ENCODE measurements around the gene RASD1. TPM values are rescaled to one million over a fixed set of nuclear protein-coding genes. Genes with fewer than 3 reads are reported as not detected.

RASD1 gene
- total RNA-seq, 1 donor from 2014 or later = 6.4 TPM

DNA sequence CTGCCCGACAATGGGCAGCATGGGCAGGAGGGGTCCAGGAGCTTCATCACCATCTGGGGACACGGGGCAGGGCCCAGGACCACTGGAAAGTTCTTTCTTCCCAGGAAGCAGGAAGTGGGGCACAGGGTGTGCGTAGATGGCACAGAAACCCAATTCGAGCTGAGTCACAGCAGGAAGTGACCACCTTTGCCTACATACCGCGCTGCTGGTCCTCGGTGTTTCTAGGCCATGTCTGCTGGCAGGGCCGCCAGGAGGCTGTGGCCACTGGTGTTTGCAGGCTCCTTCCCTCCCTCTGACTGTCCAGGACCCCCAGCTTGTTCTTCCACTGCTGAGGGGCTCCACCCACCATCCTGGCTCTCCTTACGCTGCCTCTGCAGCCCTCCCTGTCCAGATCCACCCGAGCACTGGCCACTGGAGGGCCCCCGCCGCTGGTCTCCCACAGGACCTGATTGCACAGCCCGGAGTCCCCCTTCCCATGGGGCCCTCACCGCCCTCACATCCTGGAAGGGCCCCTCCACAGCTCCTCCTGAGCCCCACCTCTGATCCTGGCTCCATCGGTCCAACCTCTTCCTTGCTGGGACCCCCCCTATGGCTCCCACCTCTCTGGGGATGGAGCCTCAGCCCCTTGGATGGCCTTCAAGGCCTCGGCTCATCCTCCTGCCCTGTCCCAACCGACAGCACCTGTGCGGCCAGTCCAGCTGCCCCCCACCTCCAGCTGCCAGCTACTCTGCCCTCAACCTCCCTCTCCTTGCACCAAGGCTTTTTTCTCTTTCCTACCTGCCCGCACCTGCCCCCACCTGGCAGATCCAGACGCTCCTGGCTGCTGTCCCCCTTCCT is 14.5 kb upstream of the RASD1 start:
- no peak overlapping the region for H3K27ac Mint-ChIP-seq
- no peak overlapping the region for H3K4me3 Mint-ChIP-seq
- H3K4me1 Mint-ChIP-seq (ENCODE audit: unreplicated experiment) = peaks cover 10% of the 10 kb centered on the region
- no peaks in the 10 kb centered on the region for H3K36me3 Mint-ChIP-seq
- no peak for DNase-seq (ENCODE audit: extremely low spot score, unreplicated experiment)
- TF ChIP-seq, protein P1, sequence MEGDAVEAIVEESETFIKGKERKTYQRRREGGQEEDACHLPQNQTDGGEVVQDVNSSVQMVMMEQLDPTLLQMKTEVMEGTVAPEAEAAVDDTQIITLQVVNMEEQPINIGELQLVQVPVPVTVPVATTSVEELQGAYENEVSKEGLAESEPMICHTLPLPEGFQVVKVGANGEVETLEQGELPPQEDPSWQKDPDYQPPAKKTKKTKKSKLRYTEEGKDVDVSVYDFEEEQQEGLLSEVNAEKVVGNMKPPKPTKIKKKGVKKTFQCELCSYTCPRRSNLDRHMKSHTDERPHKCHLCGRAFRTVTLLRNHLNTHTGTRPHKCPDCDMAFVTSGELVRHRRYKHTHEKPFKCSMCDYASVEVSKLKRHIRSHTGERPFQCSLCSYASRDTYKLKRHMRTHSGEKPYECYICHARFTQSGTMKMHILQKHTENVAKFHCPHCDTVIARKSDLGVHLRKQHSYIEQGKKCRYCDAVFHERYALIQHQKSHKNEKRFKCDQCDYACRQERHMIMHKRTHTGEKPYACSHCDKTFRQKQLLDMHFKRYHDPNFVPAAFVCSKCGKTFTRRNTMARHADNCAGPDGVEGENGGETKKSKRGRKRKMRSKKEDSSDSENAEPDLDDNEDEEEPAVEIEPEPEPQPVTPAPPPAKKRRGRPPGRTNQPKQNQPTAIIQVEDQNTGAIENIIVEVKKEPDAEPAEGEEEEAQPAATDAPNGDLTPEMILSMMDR (conservative IDR thresholded peaks at IDR 0.05) = no peak
- no peaks in the 10 kb centered on the region for H3K27me3 Mint-ChIP-seq
- H3K9me3 Mint-ChIP-seq = no peaks in the 10 kb centered on the region

DNA sequence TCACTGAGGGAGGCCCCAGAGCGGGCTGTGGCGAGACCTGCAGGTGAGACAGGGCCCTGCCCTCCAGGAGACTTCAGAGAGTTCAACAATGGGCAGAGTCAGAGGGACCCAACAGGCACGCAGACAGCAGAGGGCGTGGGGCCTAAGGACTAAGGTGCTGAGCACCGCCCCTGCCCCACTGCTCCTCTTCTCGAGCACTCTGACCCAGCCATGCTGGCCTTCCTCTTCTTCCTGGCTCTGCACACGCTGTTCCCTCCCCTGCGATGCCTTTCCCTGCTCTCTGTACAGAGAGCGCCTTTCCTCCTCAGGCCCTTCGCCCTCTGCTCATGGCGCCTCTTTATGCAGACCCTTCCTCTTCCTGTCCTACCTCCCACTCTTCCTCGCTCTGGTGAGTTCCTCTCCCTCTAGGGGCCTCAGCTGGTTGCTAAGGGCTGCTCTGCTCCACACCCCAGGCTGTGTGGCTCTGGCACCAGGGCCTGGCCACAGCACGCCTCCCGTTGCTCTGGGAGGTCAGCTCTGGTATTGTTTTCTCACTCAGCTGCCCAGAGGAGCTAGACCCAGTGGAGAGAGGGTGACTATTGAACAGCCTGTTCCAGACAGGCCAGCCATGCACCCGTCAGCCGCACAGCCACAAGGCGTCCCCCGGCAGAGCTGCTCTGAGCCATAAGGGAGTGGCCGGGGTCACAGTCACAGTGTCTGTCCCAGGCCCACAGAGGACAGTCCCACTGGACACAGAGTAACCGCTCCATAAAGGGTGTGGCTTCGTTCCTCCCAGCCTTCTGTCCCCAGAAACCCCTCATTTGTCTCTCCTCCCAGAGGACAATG is 13.6 kb upstream of the RASD1 start:
- H3K36me3 Mint-ChIP-seq = no peaks in the 10 kb centered on the region
- no peaks in the 10 kb centered on the region for H3K9me3 Mint-ChIP-seq
- TF ChIP-seq, protein P1 (conservative IDR thresholded peaks at IDR 0.05) = no peak
- no peak overlapping the region for H3K4me3 Mint-ChIP-seq
- peaks cover 1% of the 10 kb centered on the region for H3K4me1 Mint-ChIP-seq (ENCODE audit: unreplicated experiment)
- H3K27ac Mint-ChIP-seq = no peak overlapping the region
- no peak for DNase-seq (ENCODE audit: extremely low spot score, unreplicated experiment)
- H3K27me3 Mint-ChIP-seq = no peaks in the 10 kb centered on the region

DNA sequence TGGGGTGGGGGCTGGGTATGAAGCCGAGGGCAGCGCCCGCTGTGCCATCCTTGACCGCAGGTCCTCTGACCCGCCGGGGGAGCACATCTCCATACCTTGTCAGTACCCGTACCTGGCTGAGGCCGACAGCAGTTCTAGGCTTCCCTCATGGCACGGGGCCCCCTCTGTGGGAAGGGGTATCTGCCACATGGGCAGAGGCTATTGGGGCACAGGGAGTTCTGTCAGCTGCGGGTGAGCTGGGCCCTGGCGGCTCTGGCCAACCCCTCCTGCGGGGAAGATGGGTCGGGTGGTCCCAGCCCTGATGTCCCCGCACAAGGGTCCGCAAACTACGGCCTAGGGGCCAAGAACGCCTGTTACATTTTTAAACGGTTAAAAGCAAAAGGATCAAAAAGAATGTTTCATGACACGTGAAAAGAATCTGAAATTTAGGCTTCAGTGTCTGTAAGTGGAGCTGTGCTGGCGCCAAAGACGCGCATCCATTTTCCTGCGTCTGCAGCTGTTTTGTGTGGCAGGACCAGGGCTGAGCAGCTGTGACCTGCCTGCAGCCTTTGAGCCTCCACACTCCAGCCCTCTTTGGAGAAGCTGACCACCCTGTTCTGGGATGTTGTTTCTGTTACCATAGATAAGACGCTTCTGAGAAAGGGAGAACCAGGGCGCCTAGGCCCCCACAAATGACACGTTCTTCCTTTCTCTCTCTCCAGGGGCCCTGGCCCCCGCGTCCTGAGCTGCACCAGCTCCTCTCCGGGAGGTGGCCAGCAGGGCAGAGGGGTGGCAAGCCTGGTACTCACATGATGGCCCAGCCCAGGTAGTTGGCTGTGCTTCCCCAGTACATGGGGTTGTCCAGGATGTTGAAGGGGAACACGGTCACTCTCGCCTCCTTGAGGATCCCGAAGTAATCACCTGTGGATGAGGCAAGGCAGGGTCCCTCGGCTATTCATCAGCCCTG is 12.7 kb upstream of the RASD1 start:
- no peak overlapping the region for H3K4me3 Mint-ChIP-seq
- no peaks in the 10 kb centered on the region for H3K9me3 Mint-ChIP-seq
- no peak overlapping the region for H3K27ac Mint-ChIP-seq
- no peaks in the 10 kb centered on the region for H3K27me3 Mint-ChIP-seq
- DNase-seq (ENCODE audit: extremely low spot score, unreplicated experiment) = no peak
- no peaks in the 10 kb centered on the region for H3K36me3 Mint-ChIP-seq
- H3K4me1 Mint-ChIP-seq (ENCODE audit: unreplicated experiment) = no peaks in the 10 kb centered on the region
- TF ChIP-seq, protein P1 (conservative IDR thresholded peaks at IDR 0.05) = no peak

DNA sequence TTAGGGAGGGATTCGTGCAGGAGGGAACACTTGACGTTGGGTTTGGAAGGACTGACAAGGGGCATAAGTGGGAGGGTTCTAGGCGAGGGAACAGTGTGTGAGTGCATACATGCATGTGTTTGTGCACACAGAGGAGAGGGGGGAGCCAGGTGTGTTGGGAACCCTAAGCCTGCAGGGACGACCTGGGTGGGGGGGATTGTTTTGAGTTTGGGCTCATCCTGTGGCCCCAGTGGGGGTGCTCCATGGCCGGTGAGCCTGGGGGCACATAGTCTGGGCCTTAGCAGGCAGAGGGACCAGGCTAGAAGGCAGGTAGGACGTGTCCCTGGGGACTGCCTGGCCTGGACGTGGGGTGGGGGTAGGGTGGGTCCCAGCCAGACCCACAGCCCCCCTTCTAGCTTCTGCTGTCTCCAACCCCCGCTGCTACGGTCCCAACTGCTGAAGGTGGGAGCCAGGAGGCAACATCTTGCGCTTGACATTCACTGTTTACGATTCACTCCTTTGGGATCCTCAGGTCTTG is 11.9 kb upstream of the RASD1 start:
- no peaks in the 10 kb centered on the region for H3K9me3 Mint-ChIP-seq
- no peak for DNase-seq (ENCODE audit: extremely low spot score, unreplicated experiment)
- no peaks in the 10 kb centered on the region for H3K27me3 Mint-ChIP-seq
- H3K27ac Mint-ChIP-seq = no peak overlapping the region
- TF ChIP-seq, protein P1 (conservative IDR thresholded peaks at IDR 0.05) = no peak
- no peaks in the 10 kb centered on the region for H3K36me3 Mint-ChIP-seq
- no peak overlapping the region for H3K4me3 Mint-ChIP-seq
- peaks cover 4% of the 10 kb centered on the region for H3K4me1 Mint-ChIP-seq (ENCODE audit: unreplicated experiment)

DNA sequence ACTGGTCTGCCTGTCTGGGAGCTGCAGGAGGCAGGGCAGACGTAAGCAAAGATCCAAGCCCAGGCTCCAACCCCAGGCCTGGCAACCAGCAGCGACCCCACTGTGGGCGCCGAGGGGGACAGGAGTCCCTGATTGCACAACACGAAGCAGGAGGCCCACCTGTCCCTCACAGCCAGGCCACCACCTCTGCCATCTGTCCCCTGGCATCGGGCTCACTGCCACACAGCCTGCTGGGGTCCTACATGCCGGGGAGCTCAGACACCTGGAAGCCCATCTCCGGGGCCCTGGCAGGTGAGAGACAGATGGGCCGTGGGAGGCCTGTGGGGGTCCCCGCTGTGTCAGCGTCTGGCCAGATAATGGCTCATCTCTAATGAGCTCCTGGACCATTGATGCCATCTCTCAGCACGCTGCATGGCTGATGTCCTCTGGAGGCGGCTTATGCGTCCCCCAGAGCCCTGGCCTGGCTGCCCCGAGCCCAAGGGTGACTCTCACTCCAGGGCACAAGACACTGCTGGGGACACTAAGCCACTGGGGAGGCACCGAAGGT is 11.3 kb upstream of the RASD1 start:
- Mint-ChIP-seq H3K36me3 (no peaks in the 10 kb centered on the region), H3K27ac (no peak overlapping the region), H3K9me3 (no peaks in the 10 kb centered on the region), H3K4me1 (ENCODE audit: unreplicated experiment) (peaks cover 5% of the 10 kb centered on the region), H3K4me3 (no peak overlapping the region), H3K27me3 (no peaks in the 10 kb centered on the region)
- TF ChIP-seq, protein P1 (conservative IDR thresholded peaks at IDR 0.05) = no peak
- DNase-seq (ENCODE audit: extremely low spot score, unreplicated experiment) = no peak
